DMS 273 treated with DMSO at 0.1 percent for 48 hours (cell line): ENCODE results near the gene NAP1L4.
A peak's percentile ranks its signal among the peaks of the same experiment; 100 is the strongest.

Experiments
- DNase-seq: peaks from one replicate; lab custom pipeline; 2025; lab: John Stamatoyannopoulos, UW

Gene NAP1L4

GRCh38 chr11:3010521-3011275 is 18.6 kb upstream of the NAP1L4 start:
- DNase-seq: no peak

- no peak for DNase-seq
Observed at GRCh38 chr11:3010004-3010403, 17.9 kb upstream of the NAP1L4 start.

GRCh38 chr11:3009481-3009880 is 17.4 kb upstream of the NAP1L4 start:
- no peak for DNase-seq

- no peak for DNase-seq
Observed at GRCh38 chr11:3008746-3009336, 16.7 kb upstream of the NAP1L4 start.

GRCh38 chr11:3007404-3008010 is 15.4 kb upstream of the NAP1L4 start:
- no peak for DNase-seq

- DNase-seq: no peak
Observed at GRCh38 chr11:3006505-3007260, 14.6 kb upstream of the NAP1L4 start.

- no peak for DNase-seq
Observed at GRCh38 chr11:3004481-3004880, 12.4 kb upstream of the NAP1L4 start.

GRCh38 chr11:3003396-3004231 is 11.5 kb upstream of the NAP1L4 start:
- DNase-seq: no peak

GRCh38 chr11:3002871-3003270 is 10.7 kb upstream of the NAP1L4 start:
- DNase-seq: no peak

- no peak for DNase-seq
Observed at GRCh38 chr11:3002351-3002861, 10.3 kb upstream of the NAP1L4 start.

GRCh38 chr11:3001496-3001895 is 9.4 kb upstream of the NAP1L4 start:
- peak; percentile 21 for DNase-seq

GRCh38 chr11:3000032-3000961 is 8.2 kb upstream of the NAP1L4 start:
- peak; percentile 65 for DNase-seq

- no peak for DNase-seq
Observed at GRCh38 chr11:2999464-2999998, 7.4 kb upstream of the NAP1L4 start.

GRCh38 chr11:2998073-2998850 is 6.1 kb upstream of the NAP1L4 start:
- DNase-seq: peak; percentile 10

- DNase-seq: no peak
Observed at GRCh38 chr11:2997406-2997805, 5.3 kb upstream of the NAP1L4 start.

- no peak for DNase-seq
Observed at GRCh38 chr11:2996976-2997375, 4.8 kb upstream of the NAP1L4 start.

- no peak for DNase-seq
Observed at GRCh38 chr11:2995893-2996554, 3.9 kb upstream of the NAP1L4 start.

GRCh38 chr11:2995031-2995561 is 3.0 kb upstream of the NAP1L4 start:
- DNase-seq: no peak

GRCh38 chr11:2994336-2994730 is 2.2 kb upstream of the NAP1L4 start:
- no peak for DNase-seq
